IPS-18a (cell line): ENCODE measurements around the gene SZT2.
"Not testable (repeated sequence)": the region's sequence is repeated elsewhere in the genome, so short reads cannot be mapped to it uniquely, and the experiment has no call there.

Experiments
- H3K27ac ChIP-seq: one replicate; pipeline ENCODE4 v1.5.1; 2013; ENCODE audit warnings: low read length
- H3K27me3 ChIP-seq: one replicate; pipeline ENCODE4 v1.6.1; 2013; ENCODE audit warnings: mild to moderate bottlenecking, low read length; ENCODE audit not compliant: control insufficient read depth, insufficient read depth
- H3K36me3 ChIP-seq: one replicate; pipeline ENCODE4 v1.6.1; 2013; ENCODE audit warnings: low read depth, low read length; ENCODE audit not compliant: control insufficient read depth
- H3K4me1 ChIP-seq: one replicate; pipeline ENCODE4 v1.6.1; 2013; ENCODE audit warnings: low read depth, low read length; ENCODE audit not compliant: control insufficient read depth
- H3K4me3 ChIP-seq: one replicate; pipeline ENCODE4 v1.5.1; 2013; ENCODE audit warnings: low read length
- H3K9ac ChIP-seq: one replicate; pipeline ENCODE4 v1.6.1; 2013; ENCODE audit warnings: mild to moderate bottlenecking, low read length, moderate library complexity
- H3K9me3 ChIP-seq: one replicate; pipeline ENCODE4 v1.6.1; 2013; ENCODE audit warnings: low read depth, low read length; ENCODE audit not compliant: control insufficient read depth

Gene SZT2

DNA sequence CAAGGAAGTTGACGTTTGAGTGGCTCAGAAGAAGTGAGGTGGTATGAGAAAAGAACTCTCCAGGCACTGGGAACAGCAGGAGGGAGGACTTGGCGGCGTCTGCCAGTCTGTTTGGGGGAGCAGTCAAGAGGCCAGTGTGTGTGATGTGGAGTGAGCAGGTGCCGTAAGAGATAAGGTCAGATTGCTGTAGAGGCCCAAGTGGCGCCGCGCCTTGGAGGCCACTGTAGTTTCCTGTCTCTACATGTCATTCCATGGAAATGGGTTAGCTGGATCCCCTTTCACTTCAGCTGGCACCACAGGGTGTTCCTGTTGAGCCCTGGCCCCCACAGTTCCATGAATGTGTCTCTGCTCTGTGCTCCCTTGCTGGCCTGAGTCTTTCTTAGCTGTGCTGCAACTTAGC lies 105.5 kb downstream of the SZT2 start:
- H3K27ac ChIP-seq = no peak overlapping the region
- H3K4me1 ChIP-seq = peaks cover 13% of the 10 kb centered on the region
- H3K9ac ChIP-seq = no peak overlapping the region
- H3K9me3 ChIP-seq = no peaks in the 10 kb centered on the region
- no peaks in the 10 kb centered on the region for H3K36me3 ChIP-seq
- H3K4me3 ChIP-seq = no peak overlapping the region
- H3K27me3 ChIP-seq = no peaks in the 10 kb centered on the region

- Histone ChIP-seq H3K4me3 (no peak overlapping the region), H3K9me3 (no peaks in the 10 kb centered on the region), H3K36me3 (no peaks in the 10 kb centered on the region), H3K4me1 (peaks cover under 1% of the 10 kb centered on the region), H3K27ac (no peak overlapping the region), H3K27me3 (no peaks in the 10 kb centered on the region), H3K9ac (no peak overlapping the region)
Measured at GRCh38 chr1:43499898-43500297, 110.2 kb downstream of the SZT2 start.

GRCh38 chr1:43501806-43502205 lies 112.1 kb downstream of the SZT2 start:
- not testable (repeated sequence) for H3K27me3 ChIP-seq, H3K9ac ChIP-seq, H3K4me3 ChIP-seq, H3K9me3 ChIP-seq, H3K4me1 ChIP-seq, H3K36me3 ChIP-seq, H3K27ac ChIP-seq

GRCh38 chr1:43503534-43503933 lies 113.8 kb downstream of the SZT2 start:
- Histone ChIP-seq H3K27me3 (no peaks in the 10 kb centered on the region), H3K27ac (no peak overlapping the region), H3K36me3 (no peaks in the 10 kb centered on the region), H3K4me3 (no peak overlapping the region), H3K9ac (no peak overlapping the region), H3K4me1 (no peaks in the 10 kb centered on the region), H3K9me3 (no peaks in the 10 kb centered on the region)
